HCT116 (cell line): ENCODE measurements around the gene MRPL34. TPM values are rescaled to one million over a fixed set of nuclear protein-coding genes. Genes with fewer than 3 reads are reported as not detected.

ENCODE experiments used
- ATAC-seq: fragments of 200-7000 bp; cut with Tn5 transposase; 2 replicates; pipeline ENCODE4 v1.9.1; 2020; ENCODE audit warnings: mild to moderate bottlenecking, moderate library complexity
- BruUV-seq: library from RNA; stranded (reverse); fragments of 400-500 nt; replicated peaks from 2 replicates; lab custom pipeline; 2021; lab: Mats Ljungman, UMichigan
- CTCF ChIA-PET: fragments of 300-600 bp; sonication (Branson Sonifier 250); formaldehyde crosslinking; loops from one replicate; lab custom pipeline; 2021; ENCODE audit warnings: antibody characterized with exemption; lab: Charles Lee
- POLR2A ChIA-PET: fragments of 300-600, 350-600 bp; sonication (Branson Sonifier 250); formaldehyde crosslinking; loops from one replicate; lab custom pipeline; 2021; ENCODE audit warnings: antibody characterized with exemption; lab: Charles Lee
- RAD21 ChIA-PET, 2 experiments: fragments of 300-600 bp; sonication (Branson Sonifier 250); formaldehyde crosslinking; loops; one replicate each; lab custom pipeline; 2023; ENCODE audit warnings: low total read pairs in 2 of 2; ENCODE audit not compliant: uncharacterized antibody in 2 of 2, unreplicated experiment in 2 of 2, low non-redundant PET in 1 of 2; lab: Charles Lee
- DNase-seq: peaks from one replicate; pipeline ENCODE4 v3.0.0-alpha.2; 2010; ENCODE audit warnings: low read depth, low spot score
- H2AFZ ChIP-seq: fragments of 200-600 bp; shearing (Covaris generic), sonication (generic); 2 replicates; pipeline ENCODE4 v1.6.1; 2017; ENCODE audit warnings: low read depth, mixed run types, mixed read lengths, antibody characterized with exemption, low read length; ENCODE audit not compliant: poor library complexity, severe bottlenecking
- H3K27ac ChIP-seq: 2 replicates; pipeline ENCODE4 v1.5.1; 2012; ENCODE audit warnings: low read depth, low read length
- H3K27me3 ChIP-seq: fragments of 200-600 bp; sonication (generic); 2 replicates; pipeline ENCODE4 v1.6.1; 2016; ENCODE audit warnings: mixed run types, low read length, mixed read lengths; ENCODE audit not compliant: insufficient read depth
- H3K36me3 ChIP-seq, 2 experiments: fragments of 200-500 bp in 1 of 2; fragments of 200-600 bp in 1 of 2; sonication (Bioruptor generic) in 1 of 2; sonication (generic) in 1 of 2; 2 replicates each; pipeline versions ENCODE4 v1.5.1 to v1.6.1; 2014 to 2016; ENCODE audit warnings: low read length in 2 of 2, inconsistent platforms in 1 of 2, mixed read lengths in 1 of 2, mixed run types in 1 of 2; ENCODE audit not compliant: insufficient read depth in 2 of 2, control insufficient read depth in 1 of 2
- H3K4me1 ChIP-seq, 2 experiments: fragments of 200-600 bp in 1 of 2; sonication (generic) in 1 of 2; 2 replicates each; pipeline versions ENCODE4 v1.5.1 to v1.6.1; 2012 to 2017; ENCODE audit warnings: low read length in 2 of 2, inconsistent platforms in 1 of 2, mild to moderate bottlenecking in 1 of 2, mixed read lengths in 1 of 2, mixed run types in 1 of 2, moderate library complexity in 1 of 2; ENCODE audit not compliant: insufficient read depth in 2 of 2, control insufficient read depth in 1 of 2
- H3K4me2 ChIP-seq: fragments of 200-600 bp; sonication (generic); 2 replicates; pipeline ENCODE4 v1.6.1; 2017; ENCODE audit warnings: mixed run types, low read length, mixed read lengths
- H3K4me3 ChIP-seq, 2 experiments: fragments of 200-600 bp in 1 of 2; sonication (generic) in 1 of 2; replicated peaks in 1 of 2; 2 replicates each; pipeline ENCODE4 v1.5.1; 2011 to 2016; ENCODE audit warnings: low read length in 2 of 2, control low read depth in 1 of 2, low read depth in 1 of 2, mild to moderate bottlenecking in 1 of 2, mixed read lengths in 1 of 2, mixed run types in 1 of 2
- H3K79me2 ChIP-seq: fragments of 200-600 bp; sonication (generic); 2 replicates; pipeline ENCODE4 v1.6.1; 2017; ENCODE audit warnings: mild to moderate bottlenecking, mixed run types, low read length, moderate library complexity, mixed read lengths; ENCODE audit not compliant: insufficient read depth
- H3K9ac ChIP-seq: fragments of 200-600 bp; sonication (generic); 2 replicates; pipeline ENCODE4 v1.6.1; 2016; ENCODE audit warnings: low read length, mixed read lengths
- H3K9me2 ChIP-seq: fragments of 200-600 bp; sonication (generic), shearing (Covaris generic); 2 replicates; pipeline ENCODE4 v1.6.1; 2017; ENCODE audit warnings: mixed run types, mild to moderate bottlenecking, moderate library complexity; ENCODE audit not compliant: insufficient read depth
- H3K9me3 ChIP-seq, 2 experiments: fragments of 200-500 bp in 1 of 2; fragments of 200-600 bp in 1 of 2; sonication (Bioruptor generic) in 1 of 2; sonication (generic) in 1 of 2; 2 replicates each; pipeline ENCODE4 v1.6.1; 2014 to 2017; ENCODE audit warnings: low read length in 2 of 2, mixed read lengths in 2 of 2, inconsistent platforms in 1 of 2, low read depth in 1 of 2, mild to moderate bottlenecking in 1 of 2, mixed run types in 1 of 2, moderate library complexity in 1 of 2; ENCODE audit not compliant: control insufficient read depth in 1 of 2, insufficient read depth in 1 of 2
- H4K20me1 ChIP-seq: fragments of 200-600 bp; sonication (generic), shearing (Covaris generic); 2 replicates; pipeline ENCODE4 v1.6.1; 2017; ENCODE audit warnings: mixed run types, mild to moderate bottlenecking, moderate library complexity; ENCODE audit not compliant: insufficient read depth
- EZH2 ChIP-seq: fragments of 200-600 bp; sonication (generic); IDR thresholded peaks from 2 replicates; pipeline ENCODE4 v1.6.1; 2017; ENCODE audit warnings: antibody characterized with exemption, mixed run types
- FOSL1 ChIP-seq: IDR thresholded peaks from 2 replicates; pipeline ENCODE4 v1.6.1; 2012; ENCODE audit warnings: low read depth
- POLR2A ChIP-seq: IDR thresholded peaks from 2 replicates; pipeline ENCODE4 v1.7.0; 2011; ENCODE audit warnings: borderline replicate concordance; ENCODE audit not compliant: insufficient read depth, insufficient read length; ENCODE audit errors: extremely low read depth
- RAD21 ChIP-seq: IDR thresholded peaks from 2 replicates; pipeline ENCODE4 v1.6.1; 2012; ENCODE audit warnings: low read depth, mild to moderate bottlenecking
- SIN3A ChIP-seq: IDR thresholded peaks from 2 replicates; pipeline ENCODE4 v1.6.1; 2012; ENCODE audit warnings: low read depth
- SP1 ChIP-seq: IDR thresholded peaks from 2 replicates; pipeline ENCODE4 v1.6.1; 2012; ENCODE audit warnings: low read depth
- SRF ChIP-seq: IDR thresholded peaks from 2 replicates; pipeline ENCODE4 v1.6.1; 2012; ENCODE audit warnings: low read depth
- TCF7L2 ChIP-seq: IDR thresholded peaks from 2 replicates; pipeline ENCODE4 v1.7.0; 2011; ENCODE audit warnings: borderline replicate concordance, inconsistent platforms; ENCODE audit not compliant: insufficient read depth, insufficient read length; ENCODE audit errors: extremely low read depth
- ZBTB33 ChIP-seq: IDR thresholded peaks from 2 replicates; pipeline ENCODE4 v1.6.1; 2011; ENCODE audit warnings: mild to moderate bottlenecking, low read length, moderate library complexity; ENCODE audit not compliant: insufficient replicate concordance; ENCODE audit errors: extremely low read depth
- ZFX ChIP-seq: fragments of 450-650 bp; IDR thresholded peaks from 2 replicates; pipeline ENCODE4 v1.6.1; 2017
- ZNF274 ChIP-seq: fragments of 200-500 bp; sonication (Bioruptor generic); IDR thresholded peaks from 2 replicates; pipeline ENCODE4 v1.6.1; 2014; ENCODE audit warnings: mild to moderate bottlenecking, low read depth, low read length, inconsistent platforms
- intact Hi-C: fragments of 100-400 bp; cut with micrococcal nuclease; formaldehyde crosslinking; loops from 2 replicates; pipeline ENCODE4 v1.10.0; 2022
- total RNA-seq: library from RNA; stranded (reverse); gene quantifications from one replicate; pipeline ENCODE4 v1.2.1, GENCODE V29; 2021; ENCODE audit not compliant: unreplicated experiment
- TF ChIP-seq, protein P1 (sequence below): IDR thresholded peaks from 2 replicates; pipeline ENCODE4 v1.6.1; 2012; ENCODE audit warnings: low read depth
- TF ChIP-seq, protein P2 (sequence below), 3 experiments: fragments of 200-600 bp in 1 of 3; sonication (generic) in 1 of 3; IDR thresholded peaks in 2 of 3; conservative IDR thresholded peaks in 1 of 3; 2 replicates each; pipeline ENCODE4 v1.5.1; 2012 to 2017; ENCODE audit warnings: low read depth in 2 of 3, low read length in 2 of 3, antibody characterized with exemption in 1 of 3, borderline replicate concordance in 1 of 3, control low read depth in 1 of 3, mild to moderate bottlenecking in 1 of 3, mixed read lengths in 1 of 3, mixed run types in 1 of 3, moderate library complexity in 1 of 3; ENCODE audit not compliant: insufficient read depth in 1 of 3
- TF ChIP-seq, protein P3 (sequence below): IDR thresholded peaks from 2 replicates; pipeline ENCODE4 v1.6.1; 2012

MRPL34 gene
- total RNA-seq, 1 experiment from 2014 or later = 114 TPM

DNA sequence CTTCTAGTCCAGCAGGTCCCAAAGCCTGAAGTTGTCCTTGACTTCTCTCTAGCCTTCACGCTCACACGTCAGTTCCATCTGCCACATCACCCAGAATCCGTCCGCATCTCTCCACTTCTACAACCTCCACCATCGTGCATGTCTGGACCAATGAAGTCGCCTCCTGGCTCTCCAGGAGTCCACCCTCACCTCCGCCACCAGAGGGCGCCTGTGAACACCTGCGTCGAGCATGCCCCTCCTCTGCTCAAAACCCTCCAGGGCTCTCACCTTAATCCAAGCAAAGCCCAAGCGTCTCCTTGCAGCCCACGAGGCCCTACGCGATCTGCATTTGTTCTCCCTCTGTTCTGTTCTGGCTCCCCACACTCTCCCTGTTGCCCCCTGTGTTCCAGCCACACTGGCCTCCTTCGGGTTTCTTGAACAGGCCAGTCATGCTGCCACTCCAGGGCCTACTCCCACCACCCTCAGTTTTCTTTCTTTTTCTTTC, 44.8 kb upstream of the MRPL34 start (continued):
- no peak for TF ChIP-seq ZNF274
- TF ChIP-seq POLR2A = peak; percentile 53
- TF ChIP-seq SIN3A = no peak

DNA sequence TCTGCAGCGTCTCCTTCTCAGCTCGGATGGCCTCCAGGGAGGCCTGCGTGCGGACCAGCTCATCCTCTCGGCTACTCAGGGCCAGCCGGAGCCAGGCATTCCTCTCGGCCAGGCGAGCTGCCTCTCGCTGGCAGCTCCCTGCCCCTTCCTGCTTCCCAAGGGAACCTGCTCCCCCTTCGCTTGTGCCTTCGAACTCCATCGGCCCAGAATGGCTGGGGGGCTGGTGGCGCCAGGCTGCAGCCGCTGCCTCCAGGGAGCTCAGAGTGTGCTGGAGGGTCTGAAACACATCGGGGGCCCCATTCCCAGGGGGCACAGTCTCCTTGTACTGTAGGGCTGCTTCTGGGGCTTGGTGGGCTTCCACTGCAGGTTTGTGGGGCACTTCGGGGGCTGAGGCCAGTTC, 43.1 kb upstream of the MRPL34 start:
- CTCF ChIA-PET = no interaction called here
- POLR2A ChIA-PET = no interaction called here
- RAD21 ChIA-PET = no interaction called here
- H4K20me1 ChIP-seq = no peaks in the 10 kb centered on the region
- no peak for TF ChIP-seq FOSL1
- TF ChIP-seq, protein P1, sequence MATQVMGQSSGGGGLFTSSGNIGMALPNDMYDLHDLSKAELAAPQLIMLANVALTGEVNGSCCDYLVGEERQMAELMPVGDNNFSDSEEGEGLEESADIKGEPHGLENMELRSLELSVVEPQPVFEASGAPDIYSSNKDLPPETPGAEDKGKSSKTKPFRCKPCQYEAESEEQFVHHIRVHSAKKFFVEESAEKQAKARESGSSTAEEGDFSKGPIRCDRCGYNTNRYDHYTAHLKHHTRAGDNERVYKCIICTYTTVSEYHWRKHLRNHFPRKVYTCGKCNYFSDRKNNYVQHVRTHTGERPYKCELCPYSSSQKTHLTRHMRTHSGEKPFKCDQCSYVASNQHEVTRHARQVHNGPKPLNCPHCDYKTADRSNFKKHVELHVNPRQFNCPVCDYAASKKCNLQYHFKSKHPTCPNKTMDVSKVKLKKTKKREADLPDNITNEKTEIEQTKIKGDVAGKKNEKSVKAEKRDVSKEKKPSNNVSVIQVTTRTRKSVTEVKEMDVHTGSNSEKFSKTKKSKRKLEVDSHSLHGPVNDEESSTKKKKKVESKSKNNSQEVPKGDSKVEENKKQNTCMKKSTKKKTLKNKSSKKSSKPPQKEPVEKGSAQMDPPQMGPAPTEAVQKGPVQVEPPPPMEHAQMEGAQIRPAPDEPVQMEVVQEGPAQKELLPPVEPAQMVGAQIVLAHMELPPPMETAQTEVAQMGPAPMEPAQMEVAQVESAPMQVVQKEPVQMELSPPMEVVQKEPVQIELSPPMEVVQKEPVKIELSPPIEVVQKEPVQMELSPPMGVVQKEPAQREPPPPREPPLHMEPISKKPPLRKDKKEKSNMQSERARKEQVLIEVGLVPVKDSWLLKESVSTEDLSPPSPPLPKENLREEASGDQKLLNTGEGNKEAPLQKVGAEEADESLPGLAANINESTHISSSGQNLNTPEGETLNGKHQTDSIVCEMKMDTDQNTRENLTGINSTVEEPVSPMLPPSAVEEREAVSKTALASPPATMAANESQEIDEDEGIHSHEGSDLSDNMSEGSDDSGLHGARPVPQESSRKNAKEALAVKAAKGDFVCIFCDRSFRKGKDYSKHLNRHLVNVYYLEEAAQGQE = no peak
- no peak for TF ChIP-seq SRF
- no peak for TF ChIP-seq TCF7L2
- TF ChIP-seq, protein P2, sequence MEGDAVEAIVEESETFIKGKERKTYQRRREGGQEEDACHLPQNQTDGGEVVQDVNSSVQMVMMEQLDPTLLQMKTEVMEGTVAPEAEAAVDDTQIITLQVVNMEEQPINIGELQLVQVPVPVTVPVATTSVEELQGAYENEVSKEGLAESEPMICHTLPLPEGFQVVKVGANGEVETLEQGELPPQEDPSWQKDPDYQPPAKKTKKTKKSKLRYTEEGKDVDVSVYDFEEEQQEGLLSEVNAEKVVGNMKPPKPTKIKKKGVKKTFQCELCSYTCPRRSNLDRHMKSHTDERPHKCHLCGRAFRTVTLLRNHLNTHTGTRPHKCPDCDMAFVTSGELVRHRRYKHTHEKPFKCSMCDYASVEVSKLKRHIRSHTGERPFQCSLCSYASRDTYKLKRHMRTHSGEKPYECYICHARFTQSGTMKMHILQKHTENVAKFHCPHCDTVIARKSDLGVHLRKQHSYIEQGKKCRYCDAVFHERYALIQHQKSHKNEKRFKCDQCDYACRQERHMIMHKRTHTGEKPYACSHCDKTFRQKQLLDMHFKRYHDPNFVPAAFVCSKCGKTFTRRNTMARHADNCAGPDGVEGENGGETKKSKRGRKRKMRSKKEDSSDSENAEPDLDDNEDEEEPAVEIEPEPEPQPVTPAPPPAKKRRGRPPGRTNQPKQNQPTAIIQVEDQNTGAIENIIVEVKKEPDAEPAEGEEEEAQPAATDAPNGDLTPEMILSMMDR (IDR thresholded peaks at IDR 0.05 in 2 of 3, conservative IDR thresholded peaks at IDR 0.05 in 1 of 3; ENCODE audit: borderline replicate concordance in 1 of 3, insufficient read depth in 1 of 3, low read depth in 2 of 3, low read length in 2 of 3) = no peak
- TF ChIP-seq POLR2A = no peak
- TF ChIP-seq SP1 = no peak
- TF ChIP-seq RAD21 = no peak
- TF ChIP-seq ZFX = no peak
- TF ChIP-seq, protein P3, sequence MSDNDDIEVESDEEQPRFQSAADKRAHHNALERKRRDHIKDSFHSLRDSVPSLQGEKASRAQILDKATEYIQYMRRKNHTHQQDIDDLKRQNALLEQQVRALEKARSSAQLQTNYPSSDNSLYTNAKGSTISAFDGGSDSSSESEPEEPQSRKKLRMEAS = no peak
- TF ChIP-seq ZNF274 = no peak
- no peak for TF ChIP-seq ZBTB33
- no peak for TF ChIP-seq EZH2
- H3K9me3 ChIP-seq = no peaks in the 10 kb centered on the region
- ATAC-seq (no peak), DNase-seq (no peak)
- no peak overlapping the region for H3K4me2 ChIP-seq
- BruUV-seq = no TSS peak
- H3K36me3 ChIP-seq = no peaks in the 10 kb centered on the region
- no peaks in the 10 kb centered on the region for H3K27me3 ChIP-seq
- no peaks in the 10 kb centered on the region for H3K9me2 ChIP-seq
- no peak overlapping the region for H3K27ac ChIP-seq
- no peak overlapping the region for H3K9ac ChIP-seq
- H3K4me1 ChIP-seq = peaks cover 0 to 8% of the 10 kb centered on the region in 2 experiments; a peak in 3 of 4 replicates
- H3K4me3 ChIP-seq = no peak overlapping the region
- peaks cover 1% of the 10 kb centered on the region for H3K79me2 ChIP-seq
- intact Hi-C loops = no loop called here
- no peak overlapping the region for H2AFZ ChIP-seq
